Measurements from ENCODE around the gene SVBP.

- TF ChIP-seq POLR2A (IDR thresholded peaks at IDR 0.05; ENCODE audit: extremely low read depth, insufficient read length), result no peak
- no peak for TF ChIP-seq CTCF (IDR thresholded peaks at IDR 0.05; ENCODE audit: low read depth, low read length)
Measured at GRCh38 chr1:42797979-42798378, 19.2 kb downstream of the SVBP start.

Data from NB4 (cell line).